Spleen (tissue), 7 donors: Measurements from ENCODE around the gene TCTN2.

Source experiments
- POLR2A ChIP-seq, 3 donors: fragments of 450-650 bp; IDR thresholded peaks; one replicate each; pipeline ENCODE4 v1.5.1; 2017; ENCODE audit warnings: antibody characterized with exemption in 3 of 3, mild to moderate bottlenecking in 1 of 3
- POLR2AphosphoS5 ChIP-seq, 3 donors: sonication (generic); formaldehyde crosslinking; IDR thresholded peaks; one replicate each; pipeline ENCODE4 v1.5.1; 2017; ENCODE audit warnings: antibody characterized with exemption in 3 of 3
- TF ChIP-seq, protein P1 (sequence below), 11 experiments: fragments of 200-600 bp in 7 of 11; fragments of 450-650 bp in 4 of 11; sonication (generic) in 4 of 11; IDR thresholded peaks in 8 of 11; conservative IDR thresholded peaks in 3 of 11; 1 replicate in 7 of 11; 2 replicates in 4 of 11; pipeline versions ENCODE4 v1.4.0 to v1.8.0; 2016 to 2021; ENCODE audit warnings: antibody characterized with exemption in 11 of 11, inconsistent platforms in 4 of 11, mild to moderate bottlenecking in 1 of 11
- donor health status: DM: no; HTN: no; CAD: no; lungs with moderate emphysema.
- donor health status: DM: no; HTN: no; CAD: no.
- donor health status: DM: no; HTN: no; CAD: no.

DNA sequence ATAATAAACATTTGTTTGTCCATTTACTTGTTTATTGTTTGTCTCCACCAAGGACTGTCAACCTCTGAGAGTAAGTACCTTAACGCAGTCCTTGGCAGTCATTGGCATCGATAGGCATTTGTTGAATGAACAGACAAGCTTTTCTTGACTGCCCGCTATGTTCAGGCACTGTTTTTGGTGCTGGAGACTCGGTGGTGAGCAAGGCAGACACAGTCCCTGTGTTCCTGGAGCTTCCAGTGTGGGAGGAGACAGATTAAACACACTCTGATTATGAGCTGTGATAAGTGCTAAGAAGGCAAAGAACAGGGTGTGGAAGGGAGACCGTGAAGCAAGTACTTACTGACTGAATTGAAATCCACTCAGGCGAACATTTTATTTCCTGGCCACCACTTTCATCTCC lies 42.5 kb downstream of the TCTN2 start:
- TF ChIP-seq, protein P1, sequence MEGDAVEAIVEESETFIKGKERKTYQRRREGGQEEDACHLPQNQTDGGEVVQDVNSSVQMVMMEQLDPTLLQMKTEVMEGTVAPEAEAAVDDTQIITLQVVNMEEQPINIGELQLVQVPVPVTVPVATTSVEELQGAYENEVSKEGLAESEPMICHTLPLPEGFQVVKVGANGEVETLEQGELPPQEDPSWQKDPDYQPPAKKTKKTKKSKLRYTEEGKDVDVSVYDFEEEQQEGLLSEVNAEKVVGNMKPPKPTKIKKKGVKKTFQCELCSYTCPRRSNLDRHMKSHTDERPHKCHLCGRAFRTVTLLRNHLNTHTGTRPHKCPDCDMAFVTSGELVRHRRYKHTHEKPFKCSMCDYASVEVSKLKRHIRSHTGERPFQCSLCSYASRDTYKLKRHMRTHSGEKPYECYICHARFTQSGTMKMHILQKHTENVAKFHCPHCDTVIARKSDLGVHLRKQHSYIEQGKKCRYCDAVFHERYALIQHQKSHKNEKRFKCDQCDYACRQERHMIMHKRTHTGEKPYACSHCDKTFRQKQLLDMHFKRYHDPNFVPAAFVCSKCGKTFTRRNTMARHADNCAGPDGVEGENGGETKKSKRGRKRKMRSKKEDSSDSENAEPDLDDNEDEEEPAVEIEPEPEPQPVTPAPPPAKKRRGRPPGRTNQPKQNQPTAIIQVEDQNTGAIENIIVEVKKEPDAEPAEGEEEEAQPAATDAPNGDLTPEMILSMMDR (IDR thresholded peaks at IDR 0.05 in 8 of 11, conservative IDR thresholded peaks at IDR 0.05 in 3 of 11): no peak
- TF ChIP-seq POLR2A (IDR thresholded peaks at IDR 0.05): no peak
- TF ChIP-seq POLR2AphosphoS5 (IDR thresholded peaks at IDR 0.05): no peak
